KMS-11 (cell line): ENCODE data around the gene STX8.

ENCODE experiments used
- H2AFZ ChIP-seq: fragments of 200-600 bp; sonication (generic); 2 replicates; pipeline ENCODE4 v1.6.1; 2016; ENCODE audit warnings: antibody characterized with exemption, mixed run types, low read depth
- H3K27ac ChIP-seq: fragments of 200-600 bp; sonication (generic); 2 replicates; pipeline ENCODE4 v1.6.1; 2016; ENCODE audit warnings: mild to moderate bottlenecking, mixed run types
- H3K27me3 ChIP-seq: fragments of 200-600 bp; sonication (generic); 2 replicates; pipeline ENCODE4 v1.6.1; 2017; ENCODE audit warnings: mild to moderate bottlenecking, low read depth, mixed run types, moderate library complexity; ENCODE audit not compliant: insufficient read depth
- H3K36me3 ChIP-seq: fragments of 200-600 bp; sonication (generic); 2 replicates; pipeline ENCODE4 v1.6.1; 2017; ENCODE audit warnings: mild to moderate bottlenecking, mixed run types; ENCODE audit not compliant: insufficient read depth
- H3K4me1 ChIP-seq: fragments of 200-600 bp; sonication (generic); 2 replicates; pipeline ENCODE4 v1.6.1; 2016; ENCODE audit warnings: mild to moderate bottlenecking, low read depth, mixed run types; ENCODE audit not compliant: poor library complexity, severe bottlenecking
- H3K4me2 ChIP-seq: fragments of 200-600 bp; sonication (generic); 2 replicates; pipeline ENCODE4 v1.7.0; 2016; ENCODE audit warnings: mild to moderate bottlenecking, mixed run types
- H3K4me3 ChIP-seq: fragments of 200-600 bp; sonication (generic); IDR thresholded peaks from 2 replicates; pipeline ENCODE4 v1.6.1; 2017; ENCODE audit warnings: low read depth, low read length, mixed read lengths; ENCODE audit not compliant: insufficient read depth
- H3K79me2 ChIP-seq: fragments of 200-600 bp; sonication (generic); 2 replicates; pipeline ENCODE4 v1.6.1; 2016; ENCODE audit warnings: low read depth, mixed run types; ENCODE audit not compliant: insufficient read depth
- H3K9ac ChIP-seq: fragments of 200-600 bp; sonication (generic); 2 replicates; pipeline ENCODE4 v1.6.1; 2016; ENCODE audit warnings: mild to moderate bottlenecking, mixed run types
- H4K20me1 ChIP-seq: fragments of 200-600 bp; sonication (generic); 2 replicates; pipeline ENCODE4 v1.6.1; 2016; ENCODE audit warnings: mild to moderate bottlenecking, mixed run types; ENCODE audit not compliant: insufficient read depth
- TF ChIP-seq, protein P1 (sequence below): fragments of 200-600 bp; sonication (generic); conservative IDR thresholded peaks from 2 replicates; pipeline ENCODE4 v1.6.1; 2017; ENCODE audit warnings: low read depth, mild to moderate bottlenecking, antibody characterized with exemption, low read length, moderate library complexity, mixed read lengths

STX8 gene

DNA sequence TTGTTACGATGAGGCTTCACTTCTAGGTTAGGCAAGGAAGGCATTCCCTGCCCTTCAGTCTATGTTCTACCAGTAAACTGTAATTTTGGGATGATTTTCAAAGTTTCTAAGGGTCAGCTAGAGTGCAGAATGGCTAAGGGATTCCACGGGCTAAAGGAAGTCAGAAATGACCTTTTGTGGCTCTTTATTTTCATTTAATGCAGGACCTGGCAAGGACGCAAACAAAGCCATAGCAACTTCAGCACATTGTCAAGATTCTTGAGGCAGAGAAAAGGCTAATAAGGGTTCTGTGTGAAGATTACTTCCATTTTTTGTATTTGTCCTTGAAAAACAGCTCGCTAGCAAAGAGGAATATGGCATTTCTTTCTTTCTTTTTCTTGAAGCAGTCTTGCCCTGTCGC is 76.6 kb downstream of the STX8 start:
- H3K9ac ChIP-seq, result no peak overlapping the region
- H3K27ac ChIP-seq, result no peak overlapping the region
- no peak overlapping the region for H3K4me3 ChIP-seq
- no peaks in the 10 kb centered on the region for H3K27me3 ChIP-seq
- H3K4me2 ChIP-seq, result no peak overlapping the region
- TF ChIP-seq, protein P1, sequence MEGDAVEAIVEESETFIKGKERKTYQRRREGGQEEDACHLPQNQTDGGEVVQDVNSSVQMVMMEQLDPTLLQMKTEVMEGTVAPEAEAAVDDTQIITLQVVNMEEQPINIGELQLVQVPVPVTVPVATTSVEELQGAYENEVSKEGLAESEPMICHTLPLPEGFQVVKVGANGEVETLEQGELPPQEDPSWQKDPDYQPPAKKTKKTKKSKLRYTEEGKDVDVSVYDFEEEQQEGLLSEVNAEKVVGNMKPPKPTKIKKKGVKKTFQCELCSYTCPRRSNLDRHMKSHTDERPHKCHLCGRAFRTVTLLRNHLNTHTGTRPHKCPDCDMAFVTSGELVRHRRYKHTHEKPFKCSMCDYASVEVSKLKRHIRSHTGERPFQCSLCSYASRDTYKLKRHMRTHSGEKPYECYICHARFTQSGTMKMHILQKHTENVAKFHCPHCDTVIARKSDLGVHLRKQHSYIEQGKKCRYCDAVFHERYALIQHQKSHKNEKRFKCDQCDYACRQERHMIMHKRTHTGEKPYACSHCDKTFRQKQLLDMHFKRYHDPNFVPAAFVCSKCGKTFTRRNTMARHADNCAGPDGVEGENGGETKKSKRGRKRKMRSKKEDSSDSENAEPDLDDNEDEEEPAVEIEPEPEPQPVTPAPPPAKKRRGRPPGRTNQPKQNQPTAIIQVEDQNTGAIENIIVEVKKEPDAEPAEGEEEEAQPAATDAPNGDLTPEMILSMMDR, result no peak
- no peak overlapping the region for H2AFZ ChIP-seq
- no peaks in the 10 kb centered on the region for H3K4me1 ChIP-seq
- no peaks in the 10 kb centered on the region for H3K79me2 ChIP-seq
- H3K36me3 ChIP-seq, result no peaks in the 10 kb centered on the region
- no peaks in the 10 kb centered on the region for H4K20me1 ChIP-seq

DNA sequence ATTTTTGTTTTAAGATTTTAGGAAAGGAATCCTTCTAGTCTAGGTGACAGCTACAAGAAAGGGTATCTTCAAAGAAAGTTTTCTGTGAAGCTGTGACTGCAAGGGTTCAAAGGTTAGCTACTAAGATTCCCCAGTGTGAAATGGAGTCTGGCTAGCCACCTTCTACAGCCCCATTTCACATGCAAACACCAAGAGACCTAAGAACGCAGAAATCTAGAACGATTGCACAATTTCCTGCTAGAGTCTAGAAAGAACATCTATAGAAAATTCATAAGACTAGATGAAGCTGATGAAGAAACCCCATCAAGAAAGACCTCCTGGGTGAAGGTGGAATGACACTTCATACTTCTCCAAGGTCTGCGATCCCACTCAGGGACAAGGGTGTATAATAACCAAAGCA is 77.1 kb downstream of the STX8 start:
- Histone ChIP-seq H4K20me1 (no peaks in the 10 kb centered on the region), H3K9ac (no peak overlapping the region), H3K4me2 (no peak overlapping the region), H3K36me3 (no peaks in the 10 kb centered on the region), H3K4me1 (no peaks in the 10 kb centered on the region), H3K27ac (no peak overlapping the region), H3K27me3 (no peaks in the 10 kb centered on the region), H2AFZ (no peak overlapping the region), H3K79me2 (no peaks in the 10 kb centered on the region), H3K4me3 (no peak overlapping the region)
- TF ChIP-seq, protein P1, result no peak

DNA sequence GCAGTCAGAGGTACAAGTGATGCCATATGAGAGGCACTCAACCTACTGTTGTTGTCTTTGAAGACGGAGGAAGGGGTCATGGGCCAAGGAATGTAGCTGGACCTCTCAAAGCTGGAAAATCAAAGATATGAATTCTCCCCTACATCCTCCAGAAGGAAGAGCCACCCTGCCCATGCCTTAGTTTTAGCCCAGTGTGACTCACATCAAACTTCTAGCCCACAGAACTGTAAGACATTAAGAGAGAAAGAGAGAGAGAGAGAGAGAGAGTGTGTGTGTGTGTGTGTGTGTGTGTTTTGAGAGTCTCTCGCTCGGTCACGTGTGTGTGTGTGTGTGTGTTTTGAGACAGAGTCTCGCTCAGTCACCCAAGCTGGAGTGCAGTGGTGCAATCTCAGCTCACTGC is 87.1 kb downstream of the STX8 start:
- no peak overlapping the region for H2AFZ ChIP-seq
- TF ChIP-seq, protein P1, result no peak
- H3K4me3 ChIP-seq, result no peak overlapping the region
- H3K27ac ChIP-seq, result no peak overlapping the region
- no peak overlapping the region for H3K9ac ChIP-seq
- H3K4me2 ChIP-seq, result no peak overlapping the region
- H3K79me2 ChIP-seq, result no peaks in the 10 kb centered on the region
- H4K20me1 ChIP-seq, result no peaks in the 10 kb centered on the region
- no peaks in the 10 kb centered on the region for H3K36me3 ChIP-seq
- H3K27me3 ChIP-seq, result no peaks in the 10 kb centered on the region
- H3K4me1 ChIP-seq, result no peaks in the 10 kb centered on the region

DNA sequence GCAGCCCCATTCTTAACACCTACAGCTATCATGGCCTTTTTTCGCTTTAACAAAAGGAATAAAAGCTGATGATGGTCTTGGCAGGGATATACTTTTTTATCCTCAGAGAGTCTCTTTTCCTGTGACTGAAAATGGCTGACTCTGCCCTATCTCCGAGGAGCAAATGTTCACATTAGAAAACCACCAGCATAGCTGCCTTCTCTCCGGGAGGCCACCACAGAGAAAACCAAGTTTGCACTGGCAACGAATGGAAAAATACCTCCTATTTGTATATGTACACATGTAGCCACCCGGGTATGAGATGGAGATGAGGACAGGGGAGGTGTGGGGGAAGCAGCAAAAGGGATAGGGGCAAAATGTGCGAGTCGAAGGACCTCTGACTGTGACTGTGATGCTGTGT is 88.2 kb downstream of the STX8 start:
- Histone ChIP-seq H3K27me3 (no peaks in the 10 kb centered on the region), H3K27ac (no peak overlapping the region), H3K4me1 (no peaks in the 10 kb centered on the region)

More for the DNA sequence above, 88.2 kb downstream of the STX8 start:
- H3K79me2 ChIP-seq, result no peaks in the 10 kb centered on the region
- no peak overlapping the region for H2AFZ ChIP-seq
- TF ChIP-seq, protein P1, result no peak
- H4K20me1 ChIP-seq, result no peaks in the 10 kb centered on the region
- no peak overlapping the region for H3K9ac ChIP-seq
- no peak overlapping the region for H3K4me3 ChIP-seq
- no peaks in the 10 kb centered on the region for H3K36me3 ChIP-seq
- H3K4me2 ChIP-seq, result no peak overlapping the region
